Neural cell (in vitro differentiated cells): ENCODE results near the gene CASZ1. TPM values are rescaled to one million over a fixed set of nuclear protein-coding genes. Genes with fewer than 3 reads are reported as not detected.

Source experiments
- H2AFZ ChIP-seq: fragments of 200-600, 300-800 bp; sonication (generic), shearing (Covaris generic); 2 replicates; pipeline ENCODE4 v1.6.0; 2014; ENCODE audit warnings: low read depth, mild to moderate bottlenecking, antibody characterized with exemption, low read length, moderate library complexity
- H3F3A ChIP-seq: fragments of 200-600 bp; shearing (Covaris generic); 2 replicates; pipeline ENCODE4 v1.6.1; 2016; ENCODE audit warnings: mild to moderate bottlenecking, moderate library complexity, mixed read lengths, antibody characterized with exemption, low read length; ENCODE audit not compliant: insufficient read depth, poor library complexity, severe bottlenecking
- H3K27ac ChIP-seq: fragments of 200-600, 300-800 bp; sonication (generic), shearing (Covaris generic); 2 replicates; pipeline ENCODE4 v1.5.1; 2014; ENCODE audit warnings: mild to moderate bottlenecking, low read length, moderate library complexity
- H3K27me3 ChIP-seq: fragments of 300-800, 200-600 bp; sonication (generic), shearing (Covaris generic); 2 replicates; pipeline ENCODE4 v1.6.0; 2014; ENCODE audit warnings: mild to moderate bottlenecking, low read depth, low read length, moderate library complexity; ENCODE audit not compliant: insufficient read depth
- H3K36me3 ChIP-seq: fragments of 300-800, 200-600 bp; sonication (generic), shearing (Covaris generic); 2 replicates; pipeline ENCODE4 v1.5.1; 2014; ENCODE audit warnings: mild to moderate bottlenecking, antibody characterized with exemption, low read length, moderate library complexity; ENCODE audit not compliant: insufficient read depth
- H3K4me2 ChIP-seq: fragments of 300-800, 200-600 bp; sonication (generic), shearing (Covaris generic); 2 replicates; pipeline ENCODE4 v1.6.0; 2014; ENCODE audit warnings: mild to moderate bottlenecking, low read length
- H3K4me3 ChIP-seq: fragments of 300-800, 200-600 bp; sonication (generic), shearing (Covaris generic); 2 replicates; pipeline ENCODE4 v1.5.1; 2014; ENCODE audit warnings: mild to moderate bottlenecking, low read length, moderate library complexity
- H3K79me2 ChIP-seq: fragments of 200-600 bp; shearing (Covaris generic); replicated peaks from 2 replicates; pipeline ENCODE4 v1.6.0; 2014; ENCODE audit warnings: mild to moderate bottlenecking, low read length, moderate library complexity; ENCODE audit not compliant: insufficient read depth
- H3K9ac ChIP-seq: fragments of 300-800, 200-600 bp; sonication (generic), shearing (Covaris generic); 2 replicates; pipeline ENCODE4 v1.6.1; 2016; ENCODE audit warnings: mild to moderate bottlenecking, low read length, mixed read lengths
- H3K9me2 ChIP-seq: fragments of 200-600 bp; shearing (Covaris generic); 2 replicates; pipeline ENCODE4 v1.6.1; 2016; ENCODE audit warnings: mild to moderate bottlenecking, low read length, mixed read lengths; ENCODE audit not compliant: insufficient read depth
- H3K9me3 ChIP-seq: fragments of 200-600, 300-800 bp; sonication (generic), shearing (Covaris generic); 2 replicates; pipeline ENCODE4 v1.6.1; 2016; ENCODE audit warnings: mild to moderate bottlenecking, mixed run types, low read length, moderate library complexity, mixed read lengths
- H4K20me1 ChIP-seq: fragments of 200-600 bp; shearing (Covaris generic); 2 replicates; pipeline ENCODE4 v1.6.1; 2016; ENCODE audit warnings: mild to moderate bottlenecking, mixed run types; ENCODE audit not compliant: insufficient read depth
- EP300 ChIP-seq: fragments of 450-650 bp; conservative IDR thresholded peaks from 2 replicates; pipeline ENCODE4 v1.6.1; 2014; ENCODE audit warnings: antibody characterized with exemption, mild to moderate bottlenecking, moderate library complexity; ENCODE audit not compliant: poor library complexity, severe bottlenecking
- EZH2 ChIP-seq: fragments of 200-600, 300-800 bp; shearing (Covaris generic), sonication (generic); IDR thresholded peaks from 2 replicates; pipeline ENCODE4 v1.6.1; 2014; ENCODE audit warnings: antibody characterized with exemption, low read length, borderline replicate concordance, mild to moderate bottlenecking; ENCODE audit not compliant: insufficient read depth, poor library complexity, severe bottlenecking
- MXI1 ChIP-seq: fragments of 450-650 bp; conservative IDR thresholded peaks from 2 replicates; pipeline ENCODE4 v1.6.1; 2014; ENCODE audit warnings: antibody characterized with exemption, mild to moderate bottlenecking; ENCODE audit not compliant: poor library complexity, severe bottlenecking
- POLR2AphosphoS5 ChIP-seq: IDR thresholded peaks from 2 replicates; pipeline ENCODE4 v1.6.1; 2012
- RAD21 ChIP-seq: fragments of 450-650 bp; conservative IDR thresholded peaks from 2 replicates; pipeline ENCODE4 v1.6.1; 2014; ENCODE audit warnings: antibody characterized with exemption, mild to moderate bottlenecking, moderate library complexity
- SMC3 ChIP-seq: fragments of 450-650 bp; conservative IDR thresholded peaks from 2 replicates; pipeline ENCODE4 v1.6.1; 2014; ENCODE audit warnings: antibody characterized with exemption, mild to moderate bottlenecking, moderate library complexity; ENCODE audit not compliant: poor library complexity
- TAF1 ChIP-seq: IDR thresholded peaks from 2 replicates; pipeline ENCODE4 v1.6.1; 2012; ENCODE audit warnings: low read depth
- polyA plus RNA-seq: library from polyadenylated mRNA; depleted of rRNA; stranded (reverse); fragments of >200 nt; gene quantifications from 2 replicates; pipeline ENCODE4 v1.2.3, GENCODE V29; 2014
- TF ChIP-seq, protein P1 (sequence below): IDR thresholded peaks from 2 replicates; pipeline ENCODE4 v1.6.1; 2012; ENCODE audit warnings: borderline replicate concordance
- TF ChIP-seq, protein P2 (sequence below): fragments of 450-650 bp; IDR thresholded peaks from 2 replicates; pipeline ENCODE4 v1.5.1; 2014; ENCODE audit warnings: antibody characterized with exemption, mild to moderate bottlenecking, moderate library complexity; ENCODE audit not compliant: poor library complexity, severe bottlenecking

CASZ1 gene
- polyA plus RNA-seq, 1 donor from 2014 or later = 0.27 TPM

DNA sequence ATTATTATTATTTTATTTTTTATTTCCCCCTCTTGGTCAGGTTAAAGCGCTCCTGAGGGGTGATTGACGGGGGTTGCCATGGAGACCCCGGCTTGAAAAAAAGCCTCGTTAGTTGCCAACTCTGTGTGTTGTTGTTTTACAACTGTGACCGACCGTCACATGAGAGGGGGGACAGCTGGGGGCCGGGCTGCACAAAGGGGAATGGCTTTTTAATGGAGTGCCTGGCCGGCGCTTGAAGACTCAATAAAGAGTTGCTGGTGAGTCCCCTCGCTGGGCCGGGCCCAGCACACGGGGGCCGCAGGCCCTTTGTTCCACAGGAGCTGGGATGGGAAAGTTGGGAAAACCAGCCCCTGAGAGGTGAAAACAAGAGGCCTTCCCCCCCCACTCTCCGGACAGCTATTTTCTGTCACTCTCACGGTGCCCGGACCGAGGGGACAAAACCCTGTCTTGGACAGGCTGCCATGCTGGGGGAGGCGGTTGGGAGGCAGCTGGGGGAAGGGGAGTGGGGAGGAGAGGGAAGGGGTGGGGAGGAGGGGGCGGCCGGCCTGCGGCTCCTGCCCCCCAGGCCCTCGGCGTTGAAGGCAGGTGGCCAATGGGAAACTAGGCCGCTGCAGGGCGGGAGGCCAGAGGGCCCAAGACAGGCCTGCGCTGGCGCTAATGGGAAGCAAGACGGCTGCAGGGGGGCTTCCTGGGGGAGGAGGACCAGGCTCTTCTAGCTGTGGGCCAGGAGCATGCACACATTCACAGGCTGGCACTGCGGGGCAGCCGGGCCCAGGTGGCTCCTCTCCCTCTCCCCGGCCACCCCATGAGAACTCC is 67.6 kb downstream of the CASZ1 start:
- Histone ChIP-seq H3K9me3 (no peaks in the 10 kb centered on the region), H4K20me1 (no peaks in the 10 kb centered on the region), H3K27ac (no peak overlapping the region), H2AFZ (no peak overlapping the region), H3K4me2 (no peak overlapping the region), H3K9me2 (no peaks in the 10 kb centered on the region), H3K36me3 (no peaks in the 10 kb centered on the region), H3K79me2 (no peaks in the 10 kb centered on the region), H3K27me3 (no peaks in the 10 kb centered on the region), H3K9ac (no peak overlapping the region), H3K4me3 (no peak overlapping the region), H3F3A (no peaks in the 10 kb centered on the region)
- no peak for TF ChIP-seq MXI1
- no peak for TF ChIP-seq TAF1
- TF ChIP-seq EZH2 = no peak
- no peak for TF ChIP-seq SMC3
- TF ChIP-seq POLR2AphosphoS5 = no peak
- TF ChIP-seq, protein P1, sequence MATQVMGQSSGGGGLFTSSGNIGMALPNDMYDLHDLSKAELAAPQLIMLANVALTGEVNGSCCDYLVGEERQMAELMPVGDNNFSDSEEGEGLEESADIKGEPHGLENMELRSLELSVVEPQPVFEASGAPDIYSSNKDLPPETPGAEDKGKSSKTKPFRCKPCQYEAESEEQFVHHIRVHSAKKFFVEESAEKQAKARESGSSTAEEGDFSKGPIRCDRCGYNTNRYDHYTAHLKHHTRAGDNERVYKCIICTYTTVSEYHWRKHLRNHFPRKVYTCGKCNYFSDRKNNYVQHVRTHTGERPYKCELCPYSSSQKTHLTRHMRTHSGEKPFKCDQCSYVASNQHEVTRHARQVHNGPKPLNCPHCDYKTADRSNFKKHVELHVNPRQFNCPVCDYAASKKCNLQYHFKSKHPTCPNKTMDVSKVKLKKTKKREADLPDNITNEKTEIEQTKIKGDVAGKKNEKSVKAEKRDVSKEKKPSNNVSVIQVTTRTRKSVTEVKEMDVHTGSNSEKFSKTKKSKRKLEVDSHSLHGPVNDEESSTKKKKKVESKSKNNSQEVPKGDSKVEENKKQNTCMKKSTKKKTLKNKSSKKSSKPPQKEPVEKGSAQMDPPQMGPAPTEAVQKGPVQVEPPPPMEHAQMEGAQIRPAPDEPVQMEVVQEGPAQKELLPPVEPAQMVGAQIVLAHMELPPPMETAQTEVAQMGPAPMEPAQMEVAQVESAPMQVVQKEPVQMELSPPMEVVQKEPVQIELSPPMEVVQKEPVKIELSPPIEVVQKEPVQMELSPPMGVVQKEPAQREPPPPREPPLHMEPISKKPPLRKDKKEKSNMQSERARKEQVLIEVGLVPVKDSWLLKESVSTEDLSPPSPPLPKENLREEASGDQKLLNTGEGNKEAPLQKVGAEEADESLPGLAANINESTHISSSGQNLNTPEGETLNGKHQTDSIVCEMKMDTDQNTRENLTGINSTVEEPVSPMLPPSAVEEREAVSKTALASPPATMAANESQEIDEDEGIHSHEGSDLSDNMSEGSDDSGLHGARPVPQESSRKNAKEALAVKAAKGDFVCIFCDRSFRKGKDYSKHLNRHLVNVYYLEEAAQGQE = no peak
- no peak for TF ChIP-seq RAD21
- no peak for TF ChIP-seq EP300
- TF ChIP-seq, protein P2, sequence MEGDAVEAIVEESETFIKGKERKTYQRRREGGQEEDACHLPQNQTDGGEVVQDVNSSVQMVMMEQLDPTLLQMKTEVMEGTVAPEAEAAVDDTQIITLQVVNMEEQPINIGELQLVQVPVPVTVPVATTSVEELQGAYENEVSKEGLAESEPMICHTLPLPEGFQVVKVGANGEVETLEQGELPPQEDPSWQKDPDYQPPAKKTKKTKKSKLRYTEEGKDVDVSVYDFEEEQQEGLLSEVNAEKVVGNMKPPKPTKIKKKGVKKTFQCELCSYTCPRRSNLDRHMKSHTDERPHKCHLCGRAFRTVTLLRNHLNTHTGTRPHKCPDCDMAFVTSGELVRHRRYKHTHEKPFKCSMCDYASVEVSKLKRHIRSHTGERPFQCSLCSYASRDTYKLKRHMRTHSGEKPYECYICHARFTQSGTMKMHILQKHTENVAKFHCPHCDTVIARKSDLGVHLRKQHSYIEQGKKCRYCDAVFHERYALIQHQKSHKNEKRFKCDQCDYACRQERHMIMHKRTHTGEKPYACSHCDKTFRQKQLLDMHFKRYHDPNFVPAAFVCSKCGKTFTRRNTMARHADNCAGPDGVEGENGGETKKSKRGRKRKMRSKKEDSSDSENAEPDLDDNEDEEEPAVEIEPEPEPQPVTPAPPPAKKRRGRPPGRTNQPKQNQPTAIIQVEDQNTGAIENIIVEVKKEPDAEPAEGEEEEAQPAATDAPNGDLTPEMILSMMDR = no peak

DNA sequence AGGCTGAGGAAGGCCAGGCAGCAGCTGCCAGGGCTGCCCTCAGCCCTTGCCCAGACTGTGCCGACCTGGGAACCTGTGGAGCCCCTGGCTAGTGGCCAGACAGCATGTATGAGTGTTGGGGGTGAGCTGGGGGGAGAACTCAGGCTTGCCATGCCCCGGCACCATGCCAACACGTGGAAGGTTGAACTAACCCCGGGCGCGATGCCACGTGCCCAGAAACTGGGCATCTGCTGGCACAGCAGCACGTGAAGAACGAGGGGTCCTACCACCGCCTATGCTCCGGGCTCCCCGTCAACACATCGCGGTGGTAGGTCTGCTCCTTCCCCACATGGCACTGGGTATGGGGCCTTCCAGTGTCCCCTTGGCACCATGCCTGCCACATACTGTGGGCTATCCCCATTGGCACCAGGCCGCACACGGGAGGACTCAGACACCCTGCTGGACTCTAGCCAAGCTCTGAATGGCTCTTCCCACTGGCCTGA is 68.7 kb downstream of the CASZ1 start:
- Histone ChIP-seq H2AFZ (no peak overlapping the region), H3K9me2 (no peaks in the 10 kb centered on the region), H3K27me3 (no peaks in the 10 kb centered on the region), H3F3A (no peaks in the 10 kb centered on the region), H3K27ac (no peak overlapping the region), H3K4me3 (no peak overlapping the region), H3K9me3 (no peaks in the 10 kb centered on the region), H3K4me2 (no peak overlapping the region), H3K79me2 (no peaks in the 10 kb centered on the region), H3K9ac (no peak overlapping the region), H3K36me3 (no peaks in the 10 kb centered on the region), H4K20me1 (no peaks in the 10 kb centered on the region)
- TF ChIP-seq, protein P1 = no peak
- TF ChIP-seq SMC3 (no peak), POLR2AphosphoS5 (no peak), MXI1 (no peak), RAD21 (no peak), EZH2 (no peak), EP300 (no peak), TAF1 (no peak)
- TF ChIP-seq, protein P2 = no peak
